Measurements from ENCODE around the gene CDH6. TPM values are rescaled to one million over a fixed set of nuclear protein-coding genes. Genes with fewer than 3 reads are reported as not detected.

CDH6 gene
- total RNA-seq, 1 experiment from 2014 or later, result 0.12 TPM

- no peak for ATAC-seq
- Histone ChIP-seq H4K20me1 (ENCODE audit: insufficient read depth) (no peaks in the 10 kb centered on the region), H3K79me2 (ENCODE audit: insufficient read depth, low read length) (no peaks in the 10 kb centered on the region), H3K9me3 (ENCODE audit: control insufficient read depth in 1 of 2, insufficient read depth in 1 of 2, low read depth in 1 of 2, low read length in 2 of 2) (peaks cover 0 to 7% of the 10 kb centered on the region in 2 experiments; a peak in 2 of 4 replicates), H3K27ac (ENCODE audit: low read depth, low read length) (no peak overlapping the region), H3K27me3 (ENCODE audit: insufficient read depth, low read length) (no peaks in the 10 kb centered on the region), H3K4me2 (ENCODE audit: low read length) (no peak overlapping the region), H3K4me1 (ENCODE audit: control insufficient read depth in 1 of 2, insufficient read depth in 2 of 2, low read length in 2 of 2) (no peaks in the 10 kb centered on the region), H2AFZ (ENCODE audit: low read depth, low read length, poor library complexity, severe bottlenecking) (no peak overlapping the region), H3K9ac (ENCODE audit: low read length) (no peak overlapping the region), H3K9me2 (ENCODE audit: insufficient read depth) (no peaks in the 10 kb centered on the region), H3K4me3 (replicated peaks in 1 of 2; ENCODE audit: low read depth in 1 of 2, low read length in 2 of 2) (no peak overlapping the region), H3K36me3 (ENCODE audit: control insufficient read depth in 1 of 2, insufficient read depth in 2 of 2, low read length in 2 of 2) (no peaks in the 10 kb centered on the region)
- intact Hi-C loops (cut with micrococcal nuclease), result no loop called here
- ChIA-PET RAD21 (ENCODE audit: low non-redundant PET in 1 of 2, low total read pairs in 2 of 2, uncharacterized antibody in 2 of 2, unreplicated experiment in 2 of 2) (no interaction called here), CTCF (no interaction called here), POLR2A (no interaction called here)
- no peak for DNase-seq (ENCODE audit: low read depth, low spot score)
- no TSS peak for BruUV-seq (replicated peaks)
- TF ChIP-seq ZBTB33 (IDR thresholded peaks at IDR 0.05; ENCODE audit: extremely low read depth, insufficient replicate concordance, low read length) (no peak), EZH2 (IDR thresholded peaks at IDR 0.05) (no peak), SIN3A (IDR thresholded peaks at IDR 0.05; ENCODE audit: low read depth) (no peak), CEBPB (IDR thresholded peaks at IDR 0.05; ENCODE audit: low read depth) (no peak)
Observed at GRCh38 chr5:31197183-31197582, 3.7 kb downstream of the CDH6 start.

- Histone ChIP-seq H4K20me1 (ENCODE audit: insufficient read depth) (no peaks in the 10 kb centered on the region), H3K9me2 (ENCODE audit: insufficient read depth) (no peaks in the 10 kb centered on the region), H3K36me3 (ENCODE audit: control insufficient read depth in 1 of 2, insufficient read depth in 2 of 2, low read length in 2 of 2) (no peaks in the 10 kb centered on the region), H3K4me3 (replicated peaks in 1 of 2; ENCODE audit: low read depth in 1 of 2, low read length in 2 of 2) (no peak overlapping the region), H3K27ac (ENCODE audit: low read depth, low read length) (no peak overlapping the region), H3K79me2 (ENCODE audit: insufficient read depth, low read length) (no peaks in the 10 kb centered on the region), H3K9me3 (ENCODE audit: control insufficient read depth in 1 of 2, insufficient read depth in 1 of 2, low read depth in 1 of 2, low read length in 2 of 2) (0 out of 4 replicates have a peak, but pooled peaks cover 0 to 3% of the 10 kb centered on the region in 2 experiments), H3K27me3 (ENCODE audit: insufficient read depth, low read length) (no peaks in the 10 kb centered on the region), H3K9ac (ENCODE audit: low read length) (no peak overlapping the region), H2AFZ (ENCODE audit: low read depth, low read length, poor library complexity, severe bottlenecking) (no peak overlapping the region), H3K4me1 (ENCODE audit: control insufficient read depth in 1 of 2, insufficient read depth in 2 of 2, low read length in 2 of 2) (no peaks in the 10 kb centered on the region), H3K4me2 (ENCODE audit: low read length) (no peak overlapping the region)
- ChIA-PET CTCF (no interaction called here), POLR2A (no interaction called here), RAD21 (ENCODE audit: low non-redundant PET in 1 of 2, low total read pairs in 2 of 2, uncharacterized antibody in 2 of 2, unreplicated experiment in 2 of 2) (no interaction called here)
- DNase-seq (ENCODE audit: low read depth, low spot score) (no peak), ATAC-seq (no peak)
- BruUV-seq (replicated peaks), result no TSS peak
- intact Hi-C loops (cut with micrococcal nuclease), result no loop called here
- TF ChIP-seq SRF (IDR thresholded peaks at IDR 0.05; ENCODE audit: low read depth) (no peak), POLR2A (IDR thresholded peaks at IDR 0.05; ENCODE audit: borderline replicate concordance, extremely low read depth, insufficient read depth, insufficient read length) (no peak), ELF1 (IDR thresholded peaks at IDR 0.05; ENCODE audit: borderline replicate concordance, low read depth) (no peak), SIN3A (IDR thresholded peaks at IDR 0.05; ENCODE audit: low read depth) (no peak), YY1 (IDR thresholded peaks at IDR 0.05; ENCODE audit: extremely low read depth, insufficient replicate concordance, low read depth, low read length) (no peak), JUND (IDR thresholded peaks at IDR 0.05) (no peak), SP1 (IDR thresholded peaks at IDR 0.05; ENCODE audit: low read depth) (no peak), FOSL1 (IDR thresholded peaks at IDR 0.05; ENCODE audit: low read depth) (no peak), EGR1 (IDR thresholded peaks at IDR 0.05; ENCODE audit: low read depth) (no peak), ZNF274 (IDR thresholded peaks at IDR 0.05; ENCODE audit: low read depth, low read length) (no peak), RAD21 (IDR thresholded peaks at IDR 0.05; ENCODE audit: low read depth) (no peak), ZBTB33 (IDR thresholded peaks at IDR 0.05; ENCODE audit: extremely low read depth, insufficient replicate concordance, low read length) (no peak), ZFX (IDR thresholded peaks at IDR 0.05) (no peak), TCF7L2 (IDR thresholded peaks at IDR 0.05; ENCODE audit: borderline replicate concordance, extremely low read depth, insufficient read depth, insufficient read length) (no peak), POLR2AphosphoS5 (IDR thresholded peaks at IDR 0.05; ENCODE audit: low read depth, low read length) (no peak), EZH2 (IDR thresholded peaks at IDR 0.05) (no peak), CEBPB (IDR thresholded peaks at IDR 0.05; ENCODE audit: low read depth) (no peak)
- TF ChIP-seq, protein P1, sequence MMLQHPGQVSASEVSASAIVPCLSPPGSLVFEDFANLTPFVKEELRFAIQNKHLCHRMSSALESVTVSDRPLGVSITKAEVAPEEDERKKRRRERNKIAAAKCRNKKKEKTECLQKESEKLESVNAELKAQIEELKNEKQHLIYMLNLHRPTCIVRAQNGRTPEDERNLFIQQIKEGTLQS (IDR thresholded peaks at IDR 0.05), result no peak
Observed at GRCh38 chr5:31204958-31205357, 11.5 kb downstream of the CDH6 start.
